HEK293 (cell line): ENCODE results near the gene ATP13A3.

ENCODE experiments used
- CTCF ChIA-PET: fragments of 350-600 bp; formaldehyde crosslinking; extraction: SDS; loops from one replicate; lab custom pipeline; 2021; ENCODE audit warnings: antibody characterized with exemption; lab: Yijun Ruan, JAX
- POLR2A ChIA-PET: fragments of 300-600 bp; formaldehyde crosslinking; extraction: SDS; loops from one replicate; lab custom pipeline; 2020; ENCODE audit warnings: antibody characterized with exemption, inconsistent platforms; lab: Yijun Ruan, JAX
- H3K27ac ChIP-seq: fragments of 200-500 bp; sonication (Bioruptor generic); 2 replicates; pipeline ENCODE4 v1.5.1; 2014; ENCODE audit warnings: low read depth, low read length, control low read depth, inconsistent platforms; ENCODE audit errors: extremely low read depth
- H3K36me3 ChIP-seq, 2 experiments: fragments of 200-500 bp in 1 of 2; sonication (Bioruptor generic) in 1 of 2; 1 replicate in 1 of 2; 2 replicates in 1 of 2; pipeline ENCODE4 v1.5.1; 2014 to 2017; ENCODE audit warnings: inconsistent platforms in 2 of 2, low read length in 2 of 2; ENCODE audit not compliant: control insufficient read depth in 2 of 2, insufficient read depth in 1 of 2
- H3K4me1 ChIP-seq: fragments of 200-500 bp; sonication (Bioruptor generic); 2 replicates; pipeline ENCODE4 v1.5.1; 2014; ENCODE audit warnings: mild to moderate bottlenecking, low read length, inconsistent platforms; ENCODE audit not compliant: control insufficient read depth, insufficient read depth
- H3K4me3 ChIP-seq: 2 replicates; pipeline ENCODE4 v1.5.1; 2011; ENCODE audit warnings: low read depth, mild to moderate bottlenecking, control low read depth, low read length, moderate library complexity
- H3K9me3 ChIP-seq: fragments of 200-500 bp; sonication (Bioruptor generic); 2 replicates; pipeline ENCODE4 v1.5.1; 2014; ENCODE audit warnings: low read depth, low read length, inconsistent platforms; ENCODE audit not compliant: control insufficient read depth, insufficient read depth
- SETDB1 ChIP-seq: IDR thresholded peaks from one replicate; pipeline ENCODE4 v1.6.1; 2017; ENCODE audit warnings: mild to moderate bottlenecking, low read length, moderate library complexity, mixed read lengths; ENCODE audit not compliant: insufficient read length
- ZBTB17 ChIP-seq: fragments of 450-650 bp; formaldehyde crosslinking; IDR thresholded peaks from 2 replicates; pipeline ENCODE4 v1.5.1; 2016; ENCODE audit warnings: missing biosample characterization, missing genetic modification characterization
- ZBTB20 ChIP-seq: fragments of 450-650 bp; formaldehyde crosslinking; IDR thresholded peaks from 2 replicates; pipeline ENCODE4 v1.5.1; 2016; ENCODE audit warnings: missing biosample characterization, missing genetic modification characterization
- ZNF132 ChIP-seq: fragments of 450-650 bp; formaldehyde crosslinking; IDR thresholded peaks from 2 replicates; pipeline ENCODE4 v1.5.1; 2017; ENCODE audit warnings: missing biosample characterization, missing genetic modification characterization, borderline replicate concordance
- ZNF174 ChIP-seq: fragments of 450-650 bp; formaldehyde crosslinking; IDR thresholded peaks from 2 replicates; pipeline ENCODE4 v1.5.0; 2017; ENCODE audit warnings: missing biosample characterization, mild to moderate bottlenecking, missing genetic modification characterization
- ZNF239 ChIP-seq: fragments of 450-650 bp; formaldehyde crosslinking; IDR thresholded peaks from 2 replicates; pipeline ENCODE4 v1.5.1; 2016; ENCODE audit warnings: missing biosample characterization, missing genetic modification characterization
- ZNF311 ChIP-seq: fragments of 450-650 bp; formaldehyde crosslinking; IDR thresholded peaks from 2 replicates; pipeline ENCODE4 v1.5.1; 2017; ENCODE audit warnings: missing biosample characterization, missing genetic modification characterization, borderline replicate concordance
- ZNF433 ChIP-seq: fragments of 450-650 bp; formaldehyde crosslinking; IDR thresholded peaks from 2 replicates; pipeline ENCODE4 v1.5.1; 2016; ENCODE audit warnings: missing biosample characterization, missing genetic modification characterization, low read depth
- ZNF623 ChIP-seq: fragments of 450-650 bp; formaldehyde crosslinking; IDR thresholded peaks from 2 replicates; pipeline ENCODE4 v1.5.1; 2016; ENCODE audit warnings: missing biosample characterization, missing genetic modification characterization
- ZNF664 ChIP-seq: fragments of 450-650 bp; formaldehyde crosslinking; IDR thresholded peaks from 2 replicates; pipeline ENCODE4 v1.5.1; 2016; ENCODE audit warnings: missing biosample characterization, missing genetic modification characterization
- TF ChIP-seq, protein P1 (sequence below): fragments of 450-650 bp; formaldehyde crosslinking; IDR thresholded peaks from 2 replicates; pipeline ENCODE4 v1.5.1; 2016; ENCODE audit warnings: missing biosample characterization, missing genetic modification characterization, borderline replicate concordance
- TF ChIP-seq, protein P2 (sequence below): fragments of 450-650 bp; formaldehyde crosslinking; IDR thresholded peaks from 2 replicates; pipeline ENCODE4 v1.5.1; 2016; ENCODE audit warnings: missing biosample characterization, missing genetic modification characterization
- TF ChIP-seq, protein P3 (sequence below): fragments of 450-650 bp; formaldehyde crosslinking; IDR thresholded peaks from 2 replicates; pipeline ENCODE4 v1.5.1; 2016; ENCODE audit warnings: missing biosample characterization, missing genetic modification characterization
- TF ChIP-seq, protein P4 (sequence below): fragments of 450-650 bp; formaldehyde crosslinking; IDR thresholded peaks from 2 replicates; pipeline ENCODE4 v1.5.1; 2016; ENCODE audit warnings: missing biosample characterization, missing genetic modification characterization
- TF ChIP-seq, protein P5 (sequence below): fragments of 450-650 bp; formaldehyde crosslinking; IDR thresholded peaks from 2 replicates; pipeline ENCODE4 v1.5.1; 2016; ENCODE audit warnings: missing biosample characterization, missing genetic modification characterization
- TF ChIP-seq, protein P6 (sequence below): fragments of 450-650 bp; formaldehyde crosslinking; IDR thresholded peaks from 2 replicates; pipeline ENCODE4 v1.5.1; 2017; ENCODE audit warnings: missing biosample characterization, missing genetic modification characterization
- TF ChIP-seq, protein P7 (sequence below): fragments of 450-650 bp; formaldehyde crosslinking; IDR thresholded peaks from 2 replicates; pipeline ENCODE4 v1.5.1; 2016; ENCODE audit warnings: missing biosample characterization, missing genetic modification characterization
- TF ChIP-seq, protein P8 (sequence below): fragments of 450-650 bp; formaldehyde crosslinking; IDR thresholded peaks from 2 replicates; pipeline ENCODE4 v1.5.1; 2016; ENCODE audit warnings: missing biosample characterization, missing genetic modification characterization

Gene ATP13A3

DNA sequence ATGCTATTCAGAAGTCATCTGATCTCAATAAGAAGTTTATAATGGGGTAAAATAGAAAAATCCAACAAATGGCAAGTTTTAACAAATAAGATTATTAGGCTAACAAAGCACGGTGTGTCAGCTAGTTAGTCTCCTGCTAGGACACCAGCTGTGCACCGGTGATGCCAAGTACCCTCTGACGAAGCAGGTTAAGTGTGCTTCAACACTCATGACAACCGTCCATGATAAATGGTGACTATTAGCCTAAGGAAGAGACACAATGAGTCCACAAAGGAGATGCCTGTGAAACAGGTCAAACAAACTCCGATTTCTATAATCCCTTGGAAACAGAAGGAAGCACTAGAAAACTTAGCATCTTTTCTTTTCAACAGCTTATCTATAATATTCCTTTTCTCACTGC lies 36.5 kb downstream of the ATP13A3 start (continued):
- TF ChIP-seq, protein P1, sequence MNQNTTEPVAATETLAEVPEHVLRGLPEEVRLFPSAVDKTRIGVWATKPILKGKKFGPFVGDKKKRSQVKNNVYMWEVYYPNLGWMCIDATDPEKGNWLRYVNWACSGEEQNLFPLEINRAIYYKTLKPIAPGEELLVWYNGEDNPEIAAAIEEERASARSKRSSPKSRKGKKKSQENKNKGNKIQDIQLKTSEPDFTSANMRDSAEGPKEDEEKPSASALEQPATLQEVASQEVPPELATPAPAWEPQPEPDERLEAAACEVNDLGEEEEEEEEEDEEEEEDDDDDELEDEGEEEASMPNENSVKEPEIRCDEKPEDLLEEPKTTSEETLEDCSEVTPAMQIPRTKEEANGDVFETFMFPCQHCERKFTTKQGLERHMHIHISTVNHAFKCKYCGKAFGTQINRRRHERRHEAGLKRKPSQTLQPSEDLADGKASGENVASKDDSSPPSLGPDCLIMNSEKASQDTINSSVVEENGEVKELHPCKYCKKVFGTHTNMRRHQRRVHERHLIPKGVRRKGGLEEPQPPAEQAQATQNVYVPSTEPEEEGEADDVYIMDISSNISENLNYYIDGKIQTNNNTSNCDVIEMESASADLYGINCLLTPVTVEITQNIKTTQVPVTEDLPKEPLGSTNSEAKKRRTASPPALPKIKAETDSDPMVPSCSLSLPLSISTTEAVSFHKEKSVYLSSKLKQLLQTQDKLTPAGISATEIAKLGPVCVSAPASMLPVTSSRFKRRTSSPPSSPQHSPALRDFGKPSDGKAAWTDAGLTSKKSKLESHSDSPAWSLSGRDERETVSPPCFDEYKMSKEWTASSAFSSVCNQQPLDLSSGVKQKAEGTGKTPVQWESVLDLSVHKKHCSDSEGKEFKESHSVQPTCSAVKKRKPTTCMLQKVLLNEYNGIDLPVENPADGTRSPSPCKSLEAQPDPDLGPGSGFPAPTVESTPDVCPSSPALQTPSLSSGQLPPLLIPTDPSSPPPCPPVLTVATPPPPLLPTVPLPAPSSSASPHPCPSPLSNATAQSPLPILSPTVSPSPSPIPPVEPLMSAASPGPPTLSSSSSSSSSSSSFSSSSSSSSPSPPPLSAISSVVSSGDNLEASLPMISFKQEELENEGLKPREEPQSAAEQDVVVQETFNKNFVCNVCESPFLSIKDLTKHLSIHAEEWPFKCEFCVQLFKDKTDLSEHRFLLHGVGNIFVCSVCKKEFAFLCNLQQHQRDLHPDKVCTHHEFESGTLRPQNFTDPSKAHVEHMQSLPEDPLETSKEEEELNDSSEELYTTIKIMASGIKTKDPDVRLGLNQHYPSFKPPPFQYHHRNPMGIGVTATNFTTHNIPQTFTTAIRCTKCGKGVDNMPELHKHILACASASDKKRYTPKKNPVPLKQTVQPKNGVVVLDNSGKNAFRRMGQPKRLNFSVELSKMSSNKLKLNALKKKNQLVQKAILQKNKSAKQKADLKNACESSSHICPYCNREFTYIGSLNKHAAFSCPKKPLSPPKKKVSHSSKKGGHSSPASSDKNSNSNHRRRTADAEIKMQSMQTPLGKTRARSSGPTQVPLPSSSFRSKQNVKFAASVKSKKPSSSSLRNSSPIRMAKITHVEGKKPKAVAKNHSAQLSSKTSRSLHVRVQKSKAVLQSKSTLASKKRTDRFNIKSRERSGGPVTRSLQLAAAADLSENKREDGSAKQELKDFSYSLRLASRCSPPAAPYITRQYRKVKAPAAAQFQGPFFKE (tag by site-specific recombination): no peak
- TF ChIP-seq, protein P2, sequence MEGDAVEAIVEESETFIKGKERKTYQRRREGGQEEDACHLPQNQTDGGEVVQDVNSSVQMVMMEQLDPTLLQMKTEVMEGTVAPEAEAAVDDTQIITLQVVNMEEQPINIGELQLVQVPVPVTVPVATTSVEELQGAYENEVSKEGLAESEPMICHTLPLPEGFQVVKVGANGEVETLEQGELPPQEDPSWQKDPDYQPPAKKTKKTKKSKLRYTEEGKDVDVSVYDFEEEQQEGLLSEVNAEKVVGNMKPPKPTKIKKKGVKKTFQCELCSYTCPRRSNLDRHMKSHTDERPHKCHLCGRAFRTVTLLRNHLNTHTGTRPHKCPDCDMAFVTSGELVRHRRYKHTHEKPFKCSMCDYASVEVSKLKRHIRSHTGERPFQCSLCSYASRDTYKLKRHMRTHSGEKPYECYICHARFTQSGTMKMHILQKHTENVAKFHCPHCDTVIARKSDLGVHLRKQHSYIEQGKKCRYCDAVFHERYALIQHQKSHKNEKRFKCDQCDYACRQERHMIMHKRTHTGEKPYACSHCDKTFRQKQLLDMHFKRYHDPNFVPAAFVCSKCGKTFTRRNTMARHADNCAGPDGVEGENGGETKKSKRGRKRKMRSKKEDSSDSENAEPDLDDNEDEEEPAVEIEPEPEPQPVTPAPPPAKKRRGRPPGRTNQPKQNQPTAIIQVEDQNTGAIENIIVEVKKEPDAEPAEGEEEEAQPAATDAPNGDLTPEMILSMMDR (tag by site-specific recombination): no peak
- TF ChIP-seq, protein P3, sequence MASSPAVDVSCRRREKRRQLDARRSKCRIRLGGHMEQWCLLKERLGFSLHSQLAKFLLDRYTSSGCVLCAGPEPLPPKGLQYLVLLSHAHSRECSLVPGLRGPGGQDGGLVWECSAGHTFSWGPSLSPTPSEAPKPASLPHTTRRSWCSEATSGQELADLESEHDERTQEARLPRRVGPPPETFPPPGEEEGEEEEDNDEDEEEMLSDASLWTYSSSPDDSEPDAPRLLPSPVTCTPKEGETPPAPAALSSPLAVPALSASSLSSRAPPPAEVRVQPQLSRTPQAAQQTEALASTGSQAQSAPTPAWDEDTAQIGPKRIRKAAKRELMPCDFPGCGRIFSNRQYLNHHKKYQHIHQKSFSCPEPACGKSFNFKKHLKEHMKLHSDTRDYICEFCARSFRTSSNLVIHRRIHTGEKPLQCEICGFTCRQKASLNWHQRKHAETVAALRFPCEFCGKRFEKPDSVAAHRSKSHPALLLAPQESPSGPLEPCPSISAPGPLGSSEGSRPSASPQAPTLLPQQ: no peak
- TF ChIP-seq ZNF174 (tag by site-specific recombination) (no peak), ZNF623 (tag by site-specific recombination) (no peak), ZBTB17 (tag by site-specific recombination) (no peak), ZNF239 (tag by site-specific recombination) (no peak)
- TF ChIP-seq, protein P4, sequence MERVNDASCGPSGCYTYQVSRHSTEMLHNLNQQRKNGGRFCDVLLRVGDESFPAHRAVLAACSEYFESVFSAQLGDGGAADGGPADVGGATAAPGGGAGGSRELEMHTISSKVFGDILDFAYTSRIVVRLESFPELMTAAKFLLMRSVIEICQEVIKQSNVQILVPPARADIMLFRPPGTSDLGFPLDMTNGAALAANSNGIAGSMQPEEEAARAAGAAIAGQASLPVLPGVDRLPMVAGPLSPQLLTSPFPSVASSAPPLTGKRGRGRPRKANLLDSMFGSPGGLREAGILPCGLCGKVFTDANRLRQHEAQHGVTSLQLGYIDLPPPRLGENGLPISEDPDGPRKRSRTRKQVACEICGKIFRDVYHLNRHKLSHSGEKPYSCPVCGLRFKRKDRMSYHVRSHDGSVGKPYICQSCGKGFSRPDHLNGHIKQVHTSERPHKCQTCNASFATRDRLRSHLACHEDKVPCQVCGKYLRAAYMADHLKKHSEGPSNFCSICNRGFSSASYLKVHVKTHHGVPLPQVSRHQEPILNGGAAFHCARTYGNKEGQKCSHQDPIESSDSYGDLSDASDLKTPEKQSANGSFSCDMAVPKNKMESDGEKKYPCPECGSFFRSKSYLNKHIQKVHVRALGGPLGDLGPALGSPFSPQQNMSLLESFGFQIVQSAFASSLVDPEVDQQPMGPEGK: no peak
- TF ChIP-seq, protein P5, sequence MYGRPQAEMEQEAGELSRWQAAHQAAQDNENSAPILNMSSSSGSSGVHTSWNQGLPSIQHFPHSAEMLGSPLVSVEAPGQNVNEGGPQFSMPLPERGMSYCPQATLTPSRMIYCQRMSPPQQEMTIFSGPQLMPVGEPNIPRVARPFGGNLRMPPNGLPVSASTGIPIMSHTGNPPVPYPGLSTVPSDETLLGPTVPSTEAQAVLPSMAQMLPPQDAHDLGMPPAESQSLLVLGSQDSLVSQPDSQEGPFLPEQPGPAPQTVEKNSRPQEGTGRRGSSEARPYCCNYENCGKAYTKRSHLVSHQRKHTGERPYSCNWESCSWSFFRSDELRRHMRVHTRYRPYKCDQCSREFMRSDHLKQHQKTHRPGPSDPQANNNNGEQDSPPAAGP: no peak
- TF ChIP-seq, protein P6, sequence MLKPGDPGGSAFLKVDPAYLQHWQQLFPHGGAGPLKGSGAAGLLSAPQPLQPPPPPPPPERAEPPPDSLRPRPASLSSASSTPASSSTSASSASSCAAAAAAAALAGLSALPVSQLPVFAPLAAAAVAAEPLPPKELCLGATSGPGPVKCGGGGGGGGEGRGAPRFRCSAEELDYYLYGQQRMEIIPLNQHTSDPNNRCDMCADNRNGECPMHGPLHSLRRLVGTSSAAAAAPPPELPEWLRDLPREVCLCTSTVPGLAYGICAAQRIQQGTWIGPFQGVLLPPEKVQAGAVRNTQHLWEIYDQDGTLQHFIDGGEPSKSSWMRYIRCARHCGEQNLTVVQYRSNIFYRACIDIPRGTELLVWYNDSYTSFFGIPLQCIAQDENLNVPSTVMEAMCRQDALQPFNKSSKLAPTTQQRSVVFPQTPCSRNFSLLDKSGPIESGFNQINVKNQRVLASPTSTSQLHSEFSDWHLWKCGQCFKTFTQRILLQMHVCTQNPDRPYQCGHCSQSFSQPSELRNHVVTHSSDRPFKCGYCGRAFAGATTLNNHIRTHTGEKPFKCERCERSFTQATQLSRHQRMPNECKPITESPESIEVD: no peak

DNA sequence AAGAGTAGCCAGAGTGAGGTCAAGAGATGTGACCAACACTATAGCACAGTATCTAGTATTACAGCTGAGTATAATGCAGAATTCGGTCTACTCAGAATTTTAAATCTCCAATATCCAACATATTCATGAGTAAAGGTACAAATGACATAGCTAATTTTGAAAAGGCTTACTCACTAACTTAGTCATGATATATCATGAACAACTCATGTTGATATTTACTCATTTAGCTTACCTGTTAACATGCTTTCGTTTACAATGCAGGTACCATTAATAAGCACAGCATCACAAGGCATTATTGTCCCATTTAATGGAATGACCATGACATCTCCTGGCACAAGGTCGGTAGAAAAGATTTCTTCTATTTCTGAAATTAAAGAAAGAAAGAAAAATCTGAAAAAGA lies 36.9 kb downstream of the ATP13A3 start:
- no peaks in the 10 kb centered on the region for H3K4me1 ChIP-seq
- CTCF ChIA-PET: interaction anchor here (0.7 kb wide), 1 partner anchor 177 kb away, joined by 3 read pairs; no protein-coding TSS in a partner anchor
- H3K27ac ChIP-seq: no peak overlapping the region
- peaks cover 42 to 89% of the 10 kb centered on the region in 2 experiments for H3K36me3 ChIP-seq
- TF ChIP-seq ZNF311 (no peak), ZNF664 (tag by site-specific recombination) (no peak), ZNF433 (tag by site-specific recombination) (no peak), SETDB1 (no peak), ZBTB20 (tag by site-specific recombination) (no peak), ZNF132 (tag by site-specific recombination) (no peak)
- TF ChIP-seq, protein P7, sequence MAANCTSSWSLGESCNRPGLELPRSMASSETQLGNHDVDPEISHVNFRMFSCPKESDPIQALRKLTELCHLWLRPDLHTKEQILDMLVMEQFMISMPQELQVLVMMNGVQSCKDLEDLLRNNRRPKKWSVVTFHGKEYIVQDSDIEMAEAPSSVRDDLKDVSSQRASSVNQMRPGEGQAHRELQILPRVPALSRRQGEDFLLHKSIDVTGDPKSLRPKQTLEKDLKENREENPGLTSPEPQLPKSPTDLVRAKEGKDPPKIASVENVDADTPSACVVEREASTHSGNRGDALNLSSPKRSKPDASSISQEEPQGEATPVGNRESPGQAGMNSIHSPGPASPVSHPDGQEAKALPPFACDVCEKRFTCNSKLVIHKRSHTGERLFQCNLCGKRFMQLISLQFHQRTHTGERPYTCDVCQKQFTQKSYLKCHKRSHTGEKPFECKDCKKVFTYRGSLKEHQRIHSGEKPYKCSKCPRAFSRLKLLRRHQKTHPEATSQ (tag by site-specific recombination): no peak
- TF ChIP-seq, protein P8, sequence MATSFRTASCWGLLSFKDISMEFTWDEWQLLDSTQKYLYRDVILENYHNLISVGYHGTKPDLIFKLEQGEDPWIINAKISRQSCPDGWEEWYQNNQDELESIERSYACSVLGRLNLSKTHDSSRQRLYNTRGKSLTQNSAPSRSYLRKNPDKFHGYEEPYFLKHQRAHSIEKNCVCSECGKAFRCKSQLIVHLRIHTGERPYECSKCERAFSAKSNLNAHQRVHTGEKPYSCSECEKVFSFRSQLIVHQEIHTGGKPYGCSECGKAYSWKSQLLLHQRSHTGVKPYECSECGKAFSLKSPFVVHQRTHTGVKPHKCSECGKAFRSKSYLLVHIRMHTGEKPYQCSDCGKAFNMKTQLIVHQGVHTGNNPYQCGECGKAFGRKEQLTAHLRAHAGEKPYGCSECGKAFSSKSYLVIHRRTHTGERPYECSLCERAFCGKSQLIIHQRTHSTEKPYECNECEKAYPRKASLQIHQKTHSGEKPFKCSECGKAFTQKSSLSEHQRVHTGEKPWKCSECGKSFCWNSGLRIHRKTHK (tag by site-specific recombination): no peak
- H3K9me3 ChIP-seq: no peaks in the 10 kb centered on the region
- no peak overlapping the region for H3K4me3 ChIP-seq
- POLR2A ChIA-PET: no interaction called here
